ENCODE data around the gene SHF.

Gene SHF

DNA sequence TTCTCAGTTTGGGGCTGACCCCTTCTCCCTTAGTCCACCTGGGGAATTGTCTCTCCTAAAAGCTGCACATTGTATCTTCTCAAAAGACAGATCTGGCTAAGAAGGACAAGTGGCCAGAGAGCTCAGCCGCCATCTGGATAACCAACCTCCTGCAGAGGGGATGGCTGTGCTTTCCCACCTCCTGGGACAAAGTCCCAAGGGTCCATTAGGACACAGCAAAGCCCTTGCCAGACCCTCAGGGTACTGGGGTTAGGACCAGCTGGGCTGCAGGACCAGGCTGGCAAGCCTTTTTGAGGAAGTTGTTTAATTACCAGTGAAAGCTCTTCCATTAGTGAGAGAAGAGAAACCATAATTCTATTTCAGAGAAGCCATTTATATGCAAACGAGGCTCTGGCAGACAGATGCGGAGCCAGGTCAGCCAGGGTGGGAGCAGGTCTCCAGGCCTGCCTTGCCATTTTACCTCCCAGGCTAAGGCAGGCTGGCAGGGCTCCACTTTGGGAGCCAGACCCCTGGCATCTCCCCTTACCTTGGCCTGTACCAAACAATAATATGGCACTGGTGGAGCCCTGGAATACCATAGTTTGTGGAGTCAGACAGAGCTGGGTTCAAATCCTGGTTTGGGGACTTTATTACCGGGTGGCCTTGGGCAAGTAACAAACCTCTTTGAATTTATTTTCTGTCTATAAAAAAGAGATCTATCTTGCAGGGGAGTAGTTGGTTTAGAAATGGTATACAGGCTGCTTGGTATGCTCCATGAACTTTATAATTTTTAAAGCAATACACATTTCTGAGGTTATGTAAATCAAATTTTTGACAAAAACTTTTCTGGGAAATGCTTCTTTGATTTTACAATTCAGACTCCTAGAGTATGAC lies 17.9 kb downstream of the SHF start:
- DNase-seq (ENCODE audit: low read depth): no peak

DNA sequence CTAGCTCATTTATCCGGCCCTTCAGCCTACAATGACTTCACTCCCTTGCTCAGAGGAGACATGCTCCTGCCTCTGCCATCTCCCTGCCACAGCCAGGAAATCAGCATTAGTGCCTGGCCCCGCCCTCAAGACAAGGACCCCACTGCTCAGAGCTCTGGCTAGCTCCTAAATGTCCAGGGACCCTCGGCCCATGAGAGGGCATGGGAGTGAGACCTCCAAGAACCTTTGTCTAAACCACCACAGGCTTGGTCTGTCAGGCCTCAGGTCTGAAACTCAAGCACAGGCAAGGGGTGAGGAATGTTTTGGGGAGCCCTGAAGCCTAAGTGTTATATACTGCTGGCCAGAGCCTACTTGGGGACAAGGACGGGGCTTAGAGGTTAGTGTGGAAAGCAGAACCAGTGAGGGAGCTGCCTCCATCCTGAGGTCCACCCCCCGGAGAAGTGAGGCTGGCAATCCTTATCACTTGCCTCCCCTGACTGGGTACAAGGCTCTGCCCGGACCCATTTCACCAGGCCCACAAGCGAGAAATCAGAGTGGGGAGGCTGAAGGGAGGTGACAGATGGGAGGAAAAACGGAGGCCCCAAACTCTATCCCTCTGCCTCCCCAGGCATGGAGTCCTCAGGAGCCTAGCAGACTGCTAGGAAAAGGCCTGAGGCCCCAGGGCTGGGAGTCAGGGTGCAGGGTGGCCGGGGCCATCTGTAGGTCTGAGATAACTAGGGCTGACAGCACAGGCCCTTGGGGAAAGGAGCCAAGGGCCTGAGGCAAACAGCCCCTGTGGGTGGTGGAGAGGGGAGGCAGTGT lies 18.8 kb downstream of the SHF start:
- no peak for DNase-seq (ENCODE audit: low read depth)

DNA sequence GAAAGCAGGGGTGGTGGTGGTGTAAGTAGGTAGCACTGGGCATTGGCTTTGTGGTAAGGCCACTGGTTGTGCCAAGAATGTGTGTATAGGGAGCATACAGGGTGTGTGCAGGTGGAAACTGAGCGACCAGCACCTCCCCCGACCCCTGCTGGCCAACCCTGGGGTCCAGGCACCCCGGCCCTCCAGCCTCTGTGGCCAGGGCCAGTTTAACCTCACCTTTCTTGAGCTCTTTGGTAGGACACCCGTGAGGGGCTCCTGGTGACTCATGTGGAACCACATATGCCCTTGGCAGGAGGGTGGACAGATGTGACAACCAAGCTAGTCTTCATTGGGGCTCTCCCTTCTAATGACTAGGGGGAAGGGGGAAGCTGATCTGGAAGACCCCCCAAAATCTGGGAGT lies 19.5 kb downstream of the SHF start:
- no peak for DNase-seq (ENCODE audit: low read depth)

DNA sequence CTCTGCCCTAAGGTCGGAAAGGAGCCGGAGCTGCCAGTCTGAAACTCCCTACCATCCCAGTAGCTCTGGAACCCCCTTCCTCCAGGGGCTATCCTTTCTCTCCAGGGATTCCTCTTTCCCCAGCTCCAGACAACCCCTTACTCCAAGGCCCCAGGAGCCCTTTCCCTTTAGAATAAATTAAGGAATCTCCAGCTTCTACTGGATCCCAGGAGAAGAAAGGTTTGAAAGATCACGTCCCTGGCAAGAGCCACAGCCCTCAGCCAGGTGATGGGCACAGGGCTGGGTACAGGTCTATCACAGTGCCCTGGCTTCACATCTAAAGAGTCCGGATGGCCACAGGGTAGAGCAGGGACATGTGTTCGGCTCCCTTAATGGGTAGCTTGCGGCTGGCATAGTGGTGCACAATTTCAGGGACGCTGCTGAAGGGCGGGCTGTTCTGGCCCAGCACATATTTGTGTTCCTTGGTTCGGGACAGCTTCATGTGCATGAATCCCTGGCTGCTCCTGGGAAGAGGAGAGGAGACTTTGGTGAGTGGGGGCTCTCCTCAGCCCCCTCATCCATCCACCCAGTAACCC lies 20.0 kb downstream of the SHF start:
- no peak for DNase-seq (ENCODE audit: low read depth)

DNA sequence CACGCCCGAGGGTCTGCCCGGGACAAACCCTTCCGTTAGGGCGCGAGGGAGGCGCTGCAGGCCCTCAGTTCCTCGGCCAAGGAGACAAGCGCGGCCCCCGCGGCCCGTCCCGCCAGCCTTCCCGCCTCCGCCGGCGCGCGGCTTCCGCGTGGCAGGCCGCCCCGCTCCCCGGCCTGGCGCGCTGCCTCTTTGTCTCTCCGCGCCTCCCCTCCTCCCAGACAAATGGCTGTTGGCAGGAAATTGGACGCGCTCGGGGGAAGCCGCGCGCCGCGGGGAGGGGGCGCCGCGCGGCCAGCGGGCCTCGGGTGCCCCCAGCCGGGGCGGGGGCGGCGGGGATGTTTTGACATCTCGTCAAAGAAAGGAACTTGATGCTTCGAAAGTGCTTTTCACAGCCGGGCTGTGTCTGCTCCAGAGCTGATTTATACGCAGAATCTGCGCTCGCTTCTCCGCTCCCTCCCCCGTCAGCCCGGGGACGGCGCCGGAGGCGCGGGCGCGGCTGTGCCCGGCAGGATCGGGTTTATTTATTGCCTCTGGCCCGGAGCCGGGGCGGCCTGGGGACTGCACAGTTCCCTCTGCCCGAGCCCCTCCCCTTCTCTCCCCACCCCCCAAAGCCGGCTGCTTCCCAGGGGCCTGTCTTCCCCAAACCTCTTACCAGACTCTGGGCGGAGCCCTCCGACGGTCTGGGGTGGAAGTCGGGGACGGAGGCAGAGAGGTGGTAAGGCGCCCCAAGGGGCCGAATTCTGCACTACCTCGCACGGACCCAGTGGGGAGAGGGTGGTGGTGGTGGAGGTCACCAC lies 20.7 kb downstream of the SHF start:
- DNase-seq (ENCODE audit: low read depth): peak; percentile 54

DNA sequence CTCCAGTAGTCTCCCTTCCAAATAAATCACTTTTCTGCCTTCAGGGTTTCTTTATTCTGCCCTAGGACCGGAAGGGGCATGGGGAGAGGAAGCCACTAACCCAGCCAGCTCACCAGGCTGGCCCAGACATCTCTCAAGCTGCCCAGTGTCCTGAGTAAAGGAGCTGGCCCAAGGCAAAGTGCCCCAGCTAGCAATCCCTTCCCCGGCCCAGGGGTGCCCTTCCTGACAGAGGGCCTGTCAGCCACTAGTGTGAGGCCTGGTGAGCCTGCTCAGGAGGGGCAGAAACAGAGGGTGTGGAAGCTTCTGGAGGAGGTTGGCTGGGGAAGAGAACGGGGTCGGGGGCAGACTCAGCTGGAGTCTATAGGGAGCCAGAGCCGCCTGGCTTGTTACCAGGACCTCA lies 22.2 kb downstream of the SHF start:
- DNase-seq (ENCODE audit: low read depth): no peak

DNA sequence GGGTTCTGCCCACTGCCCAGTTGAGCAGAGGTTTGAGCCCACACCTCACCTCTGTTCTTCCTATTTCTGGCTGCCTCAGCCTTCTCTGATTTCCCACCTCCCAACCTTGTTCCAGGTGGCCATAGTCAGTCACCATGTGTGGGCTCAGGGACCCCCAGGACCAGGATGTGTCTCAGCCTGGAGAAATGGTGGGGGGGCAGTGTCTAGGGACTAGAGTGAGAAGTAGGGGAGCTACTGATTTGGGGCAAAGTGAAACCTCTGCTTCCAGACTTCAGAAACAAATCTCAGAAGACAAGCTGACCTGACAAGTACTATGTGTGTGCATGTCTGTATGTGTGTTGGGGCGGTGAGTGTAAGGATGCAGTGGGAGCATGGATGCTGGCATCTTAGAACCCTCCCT lies 22.9 kb downstream of the SHF start:
- no peak for DNase-seq (ENCODE audit: low read depth)

DNA sequence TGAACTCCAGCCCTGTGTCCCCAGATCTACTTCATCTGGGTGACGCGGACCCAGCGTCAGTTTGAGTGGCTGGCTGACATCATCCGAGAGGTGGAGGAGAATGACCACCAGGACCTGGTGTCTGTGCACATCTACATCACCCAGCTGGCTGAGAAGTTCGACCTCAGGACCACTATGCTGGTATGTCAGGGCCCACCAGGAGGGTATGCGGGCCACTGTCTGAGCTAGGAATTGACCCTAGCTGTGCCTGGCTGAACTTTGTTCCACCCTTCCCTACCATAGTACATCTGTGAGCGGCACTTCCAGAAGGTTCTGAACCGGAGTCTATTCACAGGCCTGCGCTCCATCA lies 24.3 kb downstream of the SHF start:
- no peak for DNase-seq (ENCODE audit: low read depth)

DNA sequence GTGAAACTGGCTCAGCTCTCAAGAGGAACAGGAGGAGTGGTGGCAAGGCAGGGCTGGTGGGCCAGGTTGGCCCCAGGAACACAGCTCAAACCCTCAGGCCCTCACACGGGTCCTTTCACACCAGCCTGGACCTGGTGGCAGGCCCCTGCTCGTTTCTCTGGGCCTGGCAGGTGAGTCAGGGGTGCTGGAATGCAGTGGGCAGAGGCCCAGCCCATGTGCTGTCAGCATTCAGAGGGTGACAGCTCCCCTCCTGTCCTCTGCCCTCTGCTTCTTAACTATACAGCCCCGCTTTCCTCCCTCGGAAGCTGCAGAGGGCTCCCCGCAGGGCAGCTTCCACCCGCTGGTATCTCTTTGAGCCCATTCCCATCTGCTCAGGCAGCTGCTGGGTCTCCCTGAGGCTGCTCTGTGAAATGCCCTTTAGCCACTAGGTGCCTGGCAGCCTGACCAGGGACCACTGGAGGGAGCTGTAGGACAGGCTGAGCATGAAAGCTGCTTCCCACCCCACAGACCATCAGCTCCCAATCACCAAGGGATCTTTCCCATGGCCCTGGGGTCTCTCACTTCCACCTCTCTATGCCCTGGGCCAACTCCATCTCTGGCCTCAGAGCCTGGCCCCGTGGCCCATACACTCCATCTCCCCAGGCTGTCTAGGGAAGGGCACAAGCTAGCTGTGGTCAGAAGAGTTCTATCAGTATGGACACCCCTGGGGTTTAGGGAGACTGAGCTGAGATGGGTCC lies 24.8 kb downstream of the SHF start:
- DNase-seq (ENCODE audit: low read depth): peak; percentile 67

DNA sequence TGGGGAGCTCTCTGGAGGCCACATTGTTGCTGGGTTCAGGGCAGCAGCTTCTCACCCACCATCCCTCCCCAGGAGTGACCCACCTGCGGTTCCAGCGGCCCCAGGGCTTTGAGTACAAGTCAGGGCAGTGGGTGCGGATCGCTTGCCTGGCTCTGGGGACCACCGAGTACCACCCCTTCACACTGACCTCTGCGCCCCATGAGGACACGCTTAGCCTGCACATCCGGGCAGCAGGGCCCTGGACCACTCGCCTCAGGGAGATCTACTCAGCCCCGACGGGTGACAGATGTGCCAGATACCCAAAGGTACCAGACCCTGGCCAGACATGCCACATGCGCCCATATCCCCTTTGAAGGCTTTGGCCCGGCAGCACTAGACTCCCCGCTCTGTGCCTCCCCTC lies 26.1 kb downstream of the SHF start:
- no peak for DNase-seq (ENCODE audit: low read depth)

DNA sequence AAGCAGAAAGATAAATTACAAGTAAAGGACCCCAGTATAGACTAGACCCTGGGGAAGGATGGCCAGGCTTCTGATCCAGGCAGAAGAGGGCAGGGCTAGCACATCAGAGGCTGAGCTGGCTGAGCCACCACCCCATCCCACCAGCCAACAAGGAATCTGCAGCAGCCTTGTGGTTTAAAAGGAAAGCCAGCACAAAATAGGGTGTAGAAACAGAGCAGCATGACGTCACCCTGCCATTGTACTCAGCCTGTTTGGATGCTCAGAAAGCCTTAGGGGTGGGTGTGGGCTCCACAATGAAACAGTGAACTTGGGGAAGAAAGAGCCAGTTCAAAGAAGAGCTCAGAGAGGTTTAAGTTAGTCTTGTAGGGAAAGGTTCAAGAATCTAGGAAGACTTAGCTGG lies 29.8 kb downstream of the SHF start:
- peak; percentile 60 for DNase-seq (ENCODE audit: low read depth)

DNA sequence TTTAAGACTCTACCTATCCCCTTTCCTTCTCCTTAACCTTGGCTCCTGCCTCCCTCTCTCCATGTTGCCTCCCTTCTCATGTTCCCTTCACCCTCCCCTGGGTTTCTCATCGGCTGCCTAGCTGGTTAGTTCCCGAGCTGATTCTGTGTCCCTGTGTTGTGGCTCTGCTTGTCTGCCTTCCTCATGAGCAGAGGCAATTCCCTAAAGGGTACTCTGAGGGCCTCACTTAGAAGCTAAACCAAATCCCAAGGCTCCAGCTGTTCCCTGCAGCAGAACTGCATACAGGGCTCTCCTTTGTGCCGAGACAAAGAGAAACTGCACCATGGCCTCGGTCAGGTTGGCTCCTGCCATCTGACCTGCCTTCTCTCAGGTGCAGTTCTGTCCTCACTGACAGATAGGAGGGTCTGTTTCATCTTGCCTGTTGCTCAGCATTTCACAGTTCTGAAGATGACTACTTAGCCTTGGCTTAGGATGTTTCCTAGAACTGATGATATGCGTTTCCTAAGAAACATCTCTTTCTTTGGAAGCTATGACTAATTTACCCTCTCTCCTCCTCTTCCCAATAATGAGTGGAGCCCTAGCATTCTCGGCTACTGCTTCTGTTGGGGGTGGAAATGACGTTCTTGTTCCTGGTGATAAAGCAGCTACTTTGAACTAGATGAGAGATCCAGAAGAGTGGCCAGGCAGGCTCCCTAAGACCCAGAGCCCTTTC lies 30.9 kb downstream of the SHF start:
- DNase-seq (ENCODE audit: low read depth): peak; percentile 50

DNA sequence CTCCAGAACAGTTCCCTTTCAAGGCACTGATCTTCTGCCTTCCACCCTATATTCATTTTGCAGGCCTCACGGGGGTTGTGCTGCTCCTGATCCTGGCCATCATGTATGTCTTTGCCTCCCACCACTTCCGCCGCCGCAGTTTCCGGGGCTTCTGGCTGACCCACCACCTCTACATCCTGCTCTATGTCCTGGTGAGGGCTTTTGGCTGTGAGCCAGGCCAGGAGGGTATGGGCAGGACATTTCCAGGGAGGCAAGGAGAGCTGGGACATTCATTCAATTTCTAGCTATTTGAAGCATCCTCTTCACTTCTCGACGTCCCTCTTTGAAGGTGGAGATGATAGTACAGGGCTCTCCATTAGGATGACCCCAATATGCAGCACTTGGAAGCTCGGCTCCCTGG lies 32.0 kb downstream of the SHF start:
- DNase-seq (ENCODE audit: low read depth): no peak

DNA sequence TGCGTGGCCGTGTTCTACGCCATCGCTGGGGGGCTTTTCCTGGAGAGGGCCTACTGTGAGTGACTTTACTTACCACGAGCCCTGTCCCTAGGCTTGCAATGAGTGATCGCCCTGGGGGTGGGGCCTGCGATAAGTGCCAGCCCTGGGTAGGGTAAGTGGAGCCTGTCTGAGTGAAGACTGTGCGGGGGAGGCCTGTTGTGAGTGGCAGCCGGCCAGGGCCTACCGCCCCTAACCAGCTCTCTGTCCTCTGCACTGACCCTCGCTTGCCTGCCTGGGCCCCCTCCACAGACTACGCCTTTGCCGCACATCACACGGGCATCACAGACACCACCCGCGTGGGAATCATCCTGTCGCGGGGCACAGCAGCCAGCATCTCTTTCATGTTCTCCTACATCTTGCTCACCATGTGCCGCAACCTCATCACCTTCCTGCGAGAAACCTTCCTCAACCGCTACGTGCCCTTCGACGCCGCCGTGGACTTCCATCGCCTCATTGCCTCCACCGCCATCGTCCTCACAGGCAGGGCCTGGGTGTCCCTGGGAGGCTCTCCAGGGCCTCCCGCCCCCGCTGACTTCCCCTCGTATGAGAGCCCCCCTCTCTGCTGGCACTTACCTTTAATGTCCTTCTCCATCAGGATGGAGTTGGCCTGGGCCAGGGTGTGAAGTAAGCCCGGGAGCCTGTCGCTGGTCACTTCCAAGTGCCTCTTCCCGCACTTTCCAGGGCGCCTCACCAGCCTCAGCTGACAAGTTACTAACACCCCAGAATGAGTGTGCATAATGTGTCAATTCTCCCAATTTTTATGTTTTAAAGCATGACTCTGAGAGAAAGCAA lies 35.6 kb downstream of the SHF start:
- DNase-seq (ENCODE audit: low read depth): no peak

DNA sequence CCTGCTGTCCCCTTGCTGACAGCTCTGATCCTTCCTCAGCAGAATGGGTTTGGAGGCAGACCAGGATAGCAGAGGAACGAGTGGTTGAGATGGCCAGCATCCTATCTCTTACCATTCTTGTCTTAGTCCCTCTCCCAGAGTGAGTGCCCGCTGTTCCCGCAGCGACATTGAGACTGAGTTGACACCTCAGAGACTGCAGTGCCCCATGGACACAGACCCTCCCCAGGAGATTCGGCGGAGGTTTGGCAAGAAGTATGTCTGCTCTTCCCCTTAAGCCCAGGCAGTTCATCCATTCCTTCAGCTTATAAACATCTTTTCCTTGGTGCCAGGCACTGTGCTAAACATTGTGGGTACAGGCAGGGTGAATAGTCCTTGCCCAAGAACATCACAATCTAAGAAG lies 36.8 kb downstream of the SHF start:
- DNase-seq (ENCODE audit: low read depth): no peak

DNA sequence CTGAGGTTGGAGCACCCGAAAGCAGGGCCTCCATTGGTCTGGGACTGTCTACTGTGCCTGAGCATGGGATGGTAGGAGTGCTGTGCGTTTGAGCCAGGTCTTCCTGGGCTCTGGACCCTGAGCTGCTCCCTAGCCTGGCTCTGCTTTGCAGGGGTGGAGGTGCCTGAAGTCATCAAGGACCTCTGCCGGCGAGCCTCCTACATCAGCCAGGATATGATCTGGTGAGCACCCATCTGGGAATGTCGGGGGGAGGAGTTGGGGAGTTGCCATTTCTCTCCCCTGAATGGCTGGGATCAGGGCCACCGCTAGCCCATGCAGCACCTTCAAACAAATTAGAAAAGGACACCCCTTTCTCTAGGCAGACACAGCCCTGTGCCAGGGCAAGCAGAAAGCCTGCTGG lies 37.3 kb downstream of the SHF start:
- no peak for DNase-seq (ENCODE audit: low read depth)

DNA sequence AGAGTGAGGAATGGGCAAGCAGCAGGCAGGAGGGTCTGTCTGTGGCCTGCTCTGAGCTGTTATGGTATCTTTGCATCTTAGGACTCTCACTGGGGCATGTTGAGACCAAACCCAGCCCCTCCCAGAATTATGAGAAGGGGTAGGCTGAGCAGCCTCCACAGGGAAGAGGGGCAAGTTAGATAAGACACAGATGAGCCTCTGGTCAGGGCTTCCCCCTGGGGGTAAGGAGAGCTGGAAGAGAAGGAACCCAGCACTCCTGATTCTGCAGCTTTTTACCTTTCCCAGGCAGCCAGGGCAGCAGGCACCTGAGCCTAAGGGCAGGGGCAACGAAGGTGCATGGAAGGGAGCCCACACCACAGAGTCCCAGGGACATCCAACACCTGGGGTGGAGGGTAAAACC lies 38.7 kb downstream of the SHF start:
- no peak for DNase-seq (ENCODE audit: low read depth)

DNA sequence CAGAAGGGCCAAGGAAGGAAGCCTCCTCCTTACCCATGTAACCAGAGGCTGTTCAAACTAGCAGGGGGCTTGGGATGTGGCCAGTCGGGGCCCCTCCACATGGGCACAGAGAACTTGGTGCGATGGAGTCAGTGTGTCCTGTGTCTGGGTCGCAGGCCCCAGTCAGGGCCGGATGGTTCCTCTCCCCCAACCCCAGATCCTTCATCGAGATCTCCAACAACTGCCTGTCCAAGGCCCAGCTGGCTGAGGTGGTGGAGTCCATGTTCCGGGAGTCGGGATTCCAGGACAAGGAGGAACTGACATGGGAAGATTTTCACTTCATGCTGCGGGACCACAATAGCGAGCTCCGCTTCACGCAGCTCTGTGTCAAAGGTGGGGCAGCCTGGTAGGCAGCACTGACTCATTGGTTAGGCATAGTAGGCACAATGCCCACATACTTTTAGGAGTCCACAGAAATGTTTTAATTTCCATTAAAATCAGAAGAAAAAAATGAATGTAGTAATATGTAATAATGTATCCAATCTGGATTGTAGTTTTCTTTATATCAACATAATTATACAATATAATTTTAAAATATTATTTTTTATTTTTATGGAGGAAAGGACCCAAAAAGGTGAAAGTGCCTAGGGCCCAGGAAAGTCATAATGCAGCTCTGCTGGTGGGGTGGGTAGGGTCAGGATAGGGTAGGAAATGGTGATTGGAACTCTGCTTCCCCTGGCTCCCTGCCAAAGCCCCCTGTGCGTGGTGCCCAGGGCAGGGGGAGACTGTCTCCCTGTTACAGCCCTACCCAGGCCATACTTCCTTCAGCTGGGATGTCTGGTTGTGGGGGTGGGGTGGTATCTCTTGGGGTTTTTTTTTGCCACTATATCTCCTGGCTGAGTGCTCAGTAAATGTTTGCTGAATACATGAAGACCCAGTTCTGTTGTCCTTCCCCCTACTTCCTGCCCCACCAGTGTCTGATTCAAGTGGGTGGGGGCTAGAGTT lies 39.4 kb downstream of the SHF start:
- no peak for DNase-seq (ENCODE audit: low read depth)

DNA sequence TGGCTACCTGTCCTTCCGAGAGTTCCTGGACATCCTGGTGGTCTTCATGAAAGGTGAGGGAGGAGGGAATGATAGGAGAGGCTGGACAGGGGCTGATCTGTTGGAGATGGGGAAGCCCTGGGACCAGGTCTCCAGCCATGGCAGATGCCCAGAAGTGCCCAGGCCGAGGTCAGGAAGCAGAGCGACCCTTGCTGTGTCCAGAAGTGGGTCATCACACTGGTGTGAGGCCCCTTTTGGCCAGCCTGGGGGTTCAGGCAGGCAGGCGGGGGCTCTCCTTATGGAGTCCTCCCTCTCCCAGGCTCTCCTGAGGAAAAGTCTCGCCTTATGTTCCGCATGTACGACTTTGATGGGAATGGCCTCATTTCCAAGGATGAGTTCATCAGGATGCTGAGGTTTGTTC lies 40.2 kb downstream of the SHF start:
- DNase-seq (ENCODE audit: low read depth): no peak

Data from HS-5 (cell line).